B cell (primary cell): Measurements from ENCODE around the gene RPL7A. TPM values are rescaled to one million over a fixed set of nuclear protein-coding genes. Genes with fewer than 3 reads are reported as not detected.
"Not testable (repeated sequence)": the region's sequence is repeated elsewhere in the genome, so short reads cannot be mapped to it uniquely, and the experiment has no call there.

Experiments used
- ATAC-seq: fragments of 200-7000 bp; cut with Tn5 transposase; one replicate; pipeline ENCODE4 v1.10.0; 2021; ENCODE audit warnings: low read depth, mild to moderate bottlenecking, moderate number of reproducible peaks, moderate library complexity
- CTCF ChIA-PET: fragments of 350-600 bp; sonication (Branson Sonifier 250); formaldehyde crosslinking; loops from one replicate; lab custom pipeline; 2021; ENCODE audit warnings: antibody characterized with exemption, inconsistent platforms; lab: Charles Lee
- POLR2A ChIA-PET: fragments of 350-600 bp; sonication (Branson Sonifier 250); formaldehyde crosslinking; loops from one replicate; lab custom pipeline; 2021; ENCODE audit warnings: antibody characterized with exemption; lab: Charles Lee
- DNase-seq: peaks from one replicate; pipeline ENCODE4 v3.0.0; 2013
- H2AFZ ChIP-seq: 2 replicates; pipeline ENCODE4 v1.6.1; 2012; ENCODE audit warnings: mild to moderate bottlenecking, low read depth, low read length; ENCODE audit not compliant: insufficient read depth, poor library complexity, severe bottlenecking
- H3K27ac ChIP-seq, 2 donors: 1 replicate in 1 of 2; 2 replicates in 1 of 2; pipeline ENCODE4 v1.5.1; 2012 to 2013; ENCODE audit warnings: low read length in 2 of 2, mild to moderate bottlenecking in 2 of 2, moderate library complexity in 1 of 2
- H3K27me3 ChIP-seq, 4 experiments: fragments of 200-600 bp in 1 of 4; sonication (generic) in 1 of 4; replicated peaks in 1 of 4; 1 replicate in 2 of 4; 2 replicates in 2 of 4; pipeline versions ENCODE4 v1.6.1 to v1.7.0; 2013 to 2016; ENCODE audit warnings: low read length in 3 of 4, mild to moderate bottlenecking in 2 of 4, mixed read lengths in 1 of 4, moderate library complexity in 1 of 4; ENCODE audit not compliant: insufficient read depth in 4 of 4, control insufficient read depth in 3 of 4; ENCODE audit errors: control extremely low read depth in 1 of 4
- H3K36me3 ChIP-seq, 2 experiments: replicated peaks in 1 of 2; 1 replicate in 1 of 2; 2 replicates in 1 of 2; pipeline versions ENCODE4 v1.6.1 to v1.7.1; 2013; ENCODE audit warnings: low read length in 1 of 2; ENCODE audit not compliant: insufficient read depth in 2 of 2, control insufficient read depth in 1 of 2; ENCODE audit errors: control extremely low read depth in 1 of 2, extremely low read depth in 1 of 2
- H3K4me1 ChIP-seq, 2 donors: fragments of 200-600 bp in 1 of 2; sonication (generic) in 1 of 2; 1 replicate in 1 of 2; 2 replicates in 1 of 2; pipeline versions ENCODE4 v1.5.1 to v1.6.1; 2013 to 2017; ENCODE audit warnings: low read length in 2 of 2; ENCODE audit not compliant: control insufficient read depth in 2 of 2, insufficient read depth in 2 of 2
- H3K4me2 ChIP-seq: replicated peaks from 2 replicates; pipeline ENCODE3; 2012; ENCODE audit warnings: mild to moderate bottlenecking, low read depth, low read length; ENCODE audit not compliant: poor library complexity, severe bottlenecking
- H3K4me3 ChIP-seq, 5 experiments: fragments of 200-600 bp in 1 of 5; sonication (generic) in 1 of 5; 1 replicate in 3 of 5; 2 replicates in 2 of 5; pipeline versions ENCODE4 v1.5.1 to v1.7.0; 2011 to 2016; ENCODE audit warnings: low read length in 4 of 5, mild to moderate bottlenecking in 4 of 5, low read depth in 2 of 5, control low read depth in 1 of 5, moderate library complexity in 1 of 5; ENCODE audit not compliant: insufficient read depth in 1 of 5; ENCODE audit errors: control extremely low read depth in 1 of 5, extremely low read depth in 1 of 5
- H3K79me2 ChIP-seq: fragments of 200-600 bp; sonication (generic); one replicate; pipeline ENCODE4 v1.6.0; 2016; ENCODE audit warnings: low read length; ENCODE audit not compliant: control insufficient read depth, insufficient read depth
- H3K9ac ChIP-seq: fragments of 200-600 bp; sonication (generic); 2 replicates; pipeline ENCODE4 v1.6.1; 2017; ENCODE audit warnings: mild to moderate bottlenecking, low read length, moderate library complexity
- H3K9me3 ChIP-seq, 3 donors: one replicate each; pipeline versions ENCODE4 v1.6.1 to v1.7.1; 2013; ENCODE audit warnings: low read length in 2 of 3; ENCODE audit not compliant: control insufficient read depth in 2 of 3, insufficient read depth in 1 of 3; ENCODE audit errors: control extremely low read depth in 1 of 3
- H4K20me1 ChIP-seq: 2 replicates; pipeline ENCODE4 v1.6.0; 2012; ENCODE audit warnings: mild to moderate bottlenecking, low read length; ENCODE audit not compliant: insufficient read depth, control insufficient read depth, poor library complexity, severe bottlenecking
- H3K27ac Mint-ChIP-seq: one replicate; pipeline ENCODE4 v1.8.0; 2021; ENCODE audit warnings: mixed read lengths
- H3K27me3 Mint-ChIP-seq: one replicate; pipeline ENCODE4 v1.8.0; 2021; ENCODE audit warnings: mixed read lengths
- H3K4me1 Mint-ChIP-seq: one replicate; pipeline ENCODE4 v1.8.0; 2021; ENCODE audit warnings: mixed read lengths
- H3K4me3 Mint-ChIP-seq: one replicate; pipeline ENCODE4 v1.8.0; 2021; ENCODE audit warnings: mixed read lengths
- H3K9me3 Mint-ChIP-seq: one replicate; pipeline ENCODE4 v1.8.0; 2022; ENCODE audit warnings: mixed read lengths; ENCODE audit not compliant: insufficient read depth
- EZH2 ChIP-seq: IDR thresholded peaks from 2 replicates; pipeline ENCODE4 v1.6.1; 2012; ENCODE audit warnings: borderline replicate concordance, low read depth, mild to moderate bottlenecking, moderate library complexity, low read length; ENCODE audit not compliant: insufficient read depth, poor library complexity, severe bottlenecking
- WGBS: methylation state at CpG from one replicate; pipeline ENCODE4 v1.1.5; 2013; ENCODE audit warnings: missing lambda C conversion rate; ENCODE audit not compliant: insufficient coverage; 5-methylcytosine and 5-hydroxymethylcytosine counted together
- intact Hi-C: fragments of 100-400 bp; cut with micrococcal nuclease; formaldehyde crosslinking; loops from one replicate; pipeline ENCODE4 v1.10.0; 2022
- polyA plus RNA-seq: library from polyadenylated mRNA; depleted of rRNA; stranded (reverse); fragments of >200 nt; gene quantifications from 2 replicates; pipeline ENCODE4 v1.2.3, GENCODE V29; 2012
- total RNA-seq, 2 donors: library from RNA; stranded (reverse); fragments of 120-200 nt in 1 of 2; gene quantifications; 1 replicate in 1 of 2; 2 replicates in 1 of 2; pipeline versions ENCODE4 v1.2.3 to v1.2.4, GENCODE V29; 2013 to 2022
- TF ChIP-seq, protein P1 (sequence below): fragments of 200-600 bp; IDR thresholded peaks from one replicate; pipeline ENCODE4 v1.8.0; 2022; ENCODE audit warnings: antibody characterized with exemption, mild to moderate bottlenecking

RPL7A gene
- total and polyA plus RNA-seq, 2 donors (not counting 1 experiment from before 2014, with no cell fraction given): 2,407 to 3,937 TPM

DNA sequence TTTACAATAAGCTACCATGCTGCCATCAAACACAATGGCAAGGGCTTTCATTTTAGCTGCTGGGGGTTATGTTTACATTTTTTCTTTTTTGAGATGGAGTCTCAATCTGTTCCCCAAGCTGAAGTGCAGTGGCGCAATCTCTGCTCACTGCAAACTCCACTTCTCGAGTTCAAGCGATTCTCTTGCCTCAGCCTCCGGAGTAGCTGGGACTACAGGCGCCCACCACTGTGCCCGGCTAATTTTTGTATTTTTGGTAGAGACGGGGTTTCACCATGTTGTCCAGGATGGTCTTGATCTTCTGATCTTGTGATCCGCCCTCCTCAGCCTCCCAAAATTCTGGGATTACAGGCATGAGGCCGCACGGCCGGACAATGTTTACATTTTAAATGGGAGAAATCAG lies 13.1 kb upstream of the RPL7A start:
- H4K20me1 ChIP-seq: peaks cover 46% of the 10 kb centered on the region
- peaks cover 18 to 38% of the 10 kb centered on the region in 2 donors for H3K4me1 ChIP-seq
- peak overlapping the region; percentile 74 for H3K4me2 ChIP-seq
- intact Hi-C loops, H3K27me3 Mint-ChIP-seq, DNase-seq, ATAC-seq, H3K9me3 ChIP-seq, H3K27ac ChIP-seq, H3K9me3 Mint-ChIP-seq, H3K27me3 ChIP-seq, H2AFZ ChIP-seq: not testable (repeated sequence)
- Mint-ChIP-seq H3K27ac (peak overlapping the region; percentile 10), H3K4me1 (peaks cover 42% of the 10 kb centered on the region), H3K4me3 (peak overlapping the region; percentile 99)
- ChIA-PET POLR2A (interaction anchor here (1.0 to 1.3 kb wide), 3 partner anchors 13 to 304 kb away, joined by 3 to 7 read pairs (median 4); partner anchors contain the start of genes GTF3C5, MED22, RPL7A and SURF1), CTCF (interaction anchor here (1.4 kb wide), 1 partner anchor 16 kb away, joined by 5 read pairs; no protein-coding TSS in a partner anchor)
- peak overlapping the region; percentile 77 for H3K9ac ChIP-seq
- WGBS: 94% methylated on average over 7 of the region's 11 CpGs
- H3K4me3 ChIP-seq: peak overlapping the region in 3 of 5 experiments; percentile 73 to 90 (median 84)
- peaks cover 3 to 51% of the 10 kb centered on the region in 2 experiments for H3K36me3 ChIP-seq
- H3K79me2 ChIP-seq: peaks cover 36% of the 10 kb centered on the region

DNA sequence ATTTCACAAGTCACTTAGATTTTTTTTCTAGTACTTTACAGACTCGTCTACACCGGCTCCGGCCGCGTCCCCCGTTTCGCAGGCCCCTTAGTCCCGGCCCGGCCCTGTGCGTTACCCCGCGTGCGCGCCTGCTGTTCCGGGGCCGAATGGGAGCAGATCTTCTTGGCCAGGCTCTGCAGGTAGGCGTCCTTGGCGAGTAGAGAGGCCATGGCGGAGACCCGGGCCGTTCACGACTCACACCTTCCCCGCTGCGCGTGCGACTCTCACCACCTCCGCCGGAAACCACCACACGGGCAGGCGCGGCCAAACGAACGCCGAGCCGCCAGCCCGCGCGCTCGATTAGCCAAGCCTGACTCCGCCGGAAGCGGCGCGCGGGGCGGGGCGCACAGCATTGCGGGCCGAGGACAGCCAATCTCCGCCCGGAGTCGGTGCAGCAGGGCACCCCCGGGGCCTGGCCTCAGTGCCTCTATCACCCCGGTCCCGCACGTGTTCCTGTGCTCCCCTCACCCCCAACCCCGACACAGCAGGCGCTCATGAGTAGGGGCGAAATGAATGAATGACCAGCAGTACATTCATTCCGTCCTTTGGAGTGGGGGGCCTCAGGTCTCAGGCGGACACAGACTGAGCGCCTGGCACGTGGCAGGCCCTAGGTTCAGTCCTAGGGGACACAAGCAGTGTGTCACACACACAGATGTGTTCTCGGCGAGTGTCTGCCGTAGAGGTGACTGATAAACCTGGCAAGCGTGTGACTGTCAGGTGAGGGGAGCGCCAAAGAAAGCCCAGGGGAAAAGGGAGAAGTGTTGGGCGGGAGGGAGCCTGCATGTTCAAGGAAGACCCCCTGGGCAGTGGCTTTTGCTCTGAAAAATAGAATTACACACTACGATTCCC lies 11.8 kb upstream of the RPL7A start, which contains the start of gene SURF6:
TSS of gene SURF6 (minus strand) at position 265 of the 888 bp plus-strand sequence. CDS start at position 209, 56 bp downstream.
- ChIA-PET CTCF (no interaction called here), POLR2A (interaction anchor here (1.3 kb wide), 2 partner anchors 12 to 306 kb away, joined by 4 to 7 read pairs; partner anchors contain the start of genes GTF3C5, MED22 and RPL7A)
- Histone ChIP-seq H3K9me3 (peaks cover 0 to 13% (median 3%) of the 10 kb centered on the region in 3 donors), H2AFZ (peak within 1 kb of the TSS; percentile 79), H3K36me3 (peaks cover 0 to 44% of the 10 kb centered on the region in 2 experiments), H3K9ac (peak within 1 kb of the TSS; percentile 77), H4K20me1 (peaks cover 42% of the 10 kb centered on the region), H3K27me3 (no peaks in the 10 kb centered on the region), H3K27ac (peak within 1 kb of the TSS; percentile 76 to 78), H3K79me2 (peaks cover 36% of the 10 kb centered on the region), H3K4me1 (peaks cover 31 to 51% of the 10 kb centered on the region in 2 donors), H3K4me3 (peak within 1 kb of the TSS; percentile 49 to 90 (median 82)), H3K4me2 (peak within 1 kb of the TSS; percentile 74)
- peak; percentile 94 for DNase-seq
- H3K27me3 Mint-ChIP-seq: no peaks in the 10 kb centered on the region
- no peak for TF ChIP-seq EZH2
- TF ChIP-seq, protein P1, sequence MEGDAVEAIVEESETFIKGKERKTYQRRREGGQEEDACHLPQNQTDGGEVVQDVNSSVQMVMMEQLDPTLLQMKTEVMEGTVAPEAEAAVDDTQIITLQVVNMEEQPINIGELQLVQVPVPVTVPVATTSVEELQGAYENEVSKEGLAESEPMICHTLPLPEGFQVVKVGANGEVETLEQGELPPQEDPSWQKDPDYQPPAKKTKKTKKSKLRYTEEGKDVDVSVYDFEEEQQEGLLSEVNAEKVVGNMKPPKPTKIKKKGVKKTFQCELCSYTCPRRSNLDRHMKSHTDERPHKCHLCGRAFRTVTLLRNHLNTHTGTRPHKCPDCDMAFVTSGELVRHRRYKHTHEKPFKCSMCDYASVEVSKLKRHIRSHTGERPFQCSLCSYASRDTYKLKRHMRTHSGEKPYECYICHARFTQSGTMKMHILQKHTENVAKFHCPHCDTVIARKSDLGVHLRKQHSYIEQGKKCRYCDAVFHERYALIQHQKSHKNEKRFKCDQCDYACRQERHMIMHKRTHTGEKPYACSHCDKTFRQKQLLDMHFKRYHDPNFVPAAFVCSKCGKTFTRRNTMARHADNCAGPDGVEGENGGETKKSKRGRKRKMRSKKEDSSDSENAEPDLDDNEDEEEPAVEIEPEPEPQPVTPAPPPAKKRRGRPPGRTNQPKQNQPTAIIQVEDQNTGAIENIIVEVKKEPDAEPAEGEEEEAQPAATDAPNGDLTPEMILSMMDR: no peak
- intact Hi-C loops: loop anchor here (1.0 kb wide), 4 partner anchors 12 to 124 kb away; partner anchors contain the start of genes MED22, REXO4, RPL7A and STKLD1
- peak; percentile 92 for ATAC-seq
- peak within 1 kb of the TSS; percentile 95 for H3K27ac Mint-ChIP-seq
- H3K4me1 Mint-ChIP-seq: peaks cover 53% of the 10 kb centered on the region
- peak within 1 kb of the TSS; percentile 99 for H3K4me3 Mint-ChIP-seq
- H3K9me3 Mint-ChIP-seq: no peaks in the 10 kb centered on the region
- WGBS: 3% methylated on average over 66 of the region's 70 CpGs
